Measurements from ENCODE around the gene PEX14. TPM values are rescaled to one million over a fixed set of nuclear protein-coding genes. Genes with fewer than 3 reads are reported as not detected.

PEX14 gene
- total RNA-seq, 1 experiment from 2014 or later, result 29.3 TPM

- no peak for TF ChIP-seq SP1 (IDR thresholded peaks at IDR 0.05; ENCODE audit: low read depth)
- no peak for TF ChIP-seq SRF (IDR thresholded peaks at IDR 0.05; ENCODE audit: low read depth)
- no peak for TF ChIP-seq EZH2phosphoT487 (IDR thresholded peaks at IDR 0.05; ENCODE audit: borderline replicate concordance)
- TF ChIP-seq EZH2 (IDR thresholded peaks at IDR 0.05), result no peak
- TF ChIP-seq ZBTB33 (IDR thresholded peaks at IDR 0.05; ENCODE audit: extremely low read depth, insufficient replicate concordance, low read length), result no peak
- no peak for TF ChIP-seq ATF3 (IDR thresholded peaks at IDR 0.05)
- TF ChIP-seq ZNF274 (IDR thresholded peaks at IDR 0.05; ENCODE audit: low read depth, low read length), result no peak
- TF ChIP-seq RAD21 (IDR thresholded peaks at IDR 0.05; ENCODE audit: low read depth), result no peak
- no peak for TF ChIP-seq ELF1 (IDR thresholded peaks at IDR 0.05; ENCODE audit: borderline replicate concordance, low read depth)
- TF ChIP-seq POLR2AphosphoS5 (IDR thresholded peaks at IDR 0.05; ENCODE audit: low read depth, low read length), result no peak
- TF ChIP-seq ZFX (IDR thresholded peaks at IDR 0.05), result no peak
- no peaks in the 10 kb centered on the region for H3K36me3 ChIP-seq (ENCODE audit: control insufficient read depth in 1 of 2, insufficient read depth in 2 of 2, low read length in 2 of 2)
- H2AFZ ChIP-seq (ENCODE audit: low read depth, low read length, poor library complexity, severe bottlenecking), result no peak overlapping the region
- intact Hi-C loops (cut with micrococcal nuclease), result no loop called here
- H3K27me3 ChIP-seq (ENCODE audit: insufficient read depth, low read length), result no peaks in the 10 kb centered on the region
- H3K9ac ChIP-seq (ENCODE audit: low read length), result no peak overlapping the region
- ChIA-PET POLR2A (no interaction called here), CTCF (no interaction called here), RAD21 (ENCODE audit: low non-redundant PET in 1 of 2, low total read pairs in 2 of 2, uncharacterized antibody in 2 of 2, unreplicated experiment in 2 of 2) (no interaction called here)
- no peaks in the 10 kb centered on the region for H3K9me2 ChIP-seq (ENCODE audit: insufficient read depth)
- BruUV-seq (replicated peaks), result no TSS peak
- H3K4me1 ChIP-seq (ENCODE audit: control insufficient read depth in 1 of 2, insufficient read depth in 2 of 2, low read length in 2 of 2), result no peaks in the 10 kb centered on the region
- H3K4me3 ChIP-seq (replicated peaks in 1 of 2; ENCODE audit: low read depth in 1 of 2, low read length in 2 of 2), result no peak overlapping the region
- no peak overlapping the region for H3K27ac ChIP-seq (ENCODE audit: low read depth, low read length)
- DNase-seq (ENCODE audit: low read depth, low spot score) (no peak), ATAC-seq (no peak)
- no peaks in the 10 kb centered on the region for H3K9me3 ChIP-seq (ENCODE audit: control insufficient read depth in 1 of 2, insufficient read depth in 1 of 2, low read depth in 1 of 2, low read length in 2 of 2)
- no peaks in the 10 kb centered on the region for H4K20me1 ChIP-seq (ENCODE audit: insufficient read depth)
- H3K79me2 ChIP-seq (ENCODE audit: insufficient read depth, low read length), result no peaks in the 10 kb centered on the region
- no peak overlapping the region for H3K4me2 ChIP-seq (ENCODE audit: low read length)
Measured at GRCh38 chr1:10659646-10660540, 185.1 kb downstream of the PEX14 start.
